Activated naive CD8-positive, alpha-beta T cell treated with anti-CD3 and anti-CD28 coated beads for 36 hours (primary cell): Measurements from ENCODE around the gene ARHGAP23. TPM values are rescaled to one million over a fixed set of nuclear protein-coding genes. Genes with fewer than 3 reads are reported as not detected.
A peak's percentile ranks its signal among the peaks of the same experiment; 100 is the strongest.

ENCODE experiments used
- DNase-seq: peaks from one replicate; pipeline ENCODE4 v3.0.0; 2021
- H3K27ac Mint-ChIP-seq: one replicate; pipeline ENCODE4 v1.8.0; 2022; ENCODE audit warnings: mild to moderate bottlenecking, moderate library complexity, mixed read lengths
- H3K27me3 Mint-ChIP-seq: one replicate; pipeline ENCODE4 v1.8.0; 2022; ENCODE audit warnings: mild to moderate bottlenecking, mixed read lengths
- H3K36me3 Mint-ChIP-seq: one replicate; pipeline ENCODE4 v1.8.0; 2021; ENCODE audit warnings: mild to moderate bottlenecking, mixed read lengths
- H3K4me1 Mint-ChIP-seq: one replicate; pipeline ENCODE4 v1.8.0; 2021; ENCODE audit warnings: mixed read lengths
- H3K4me3 Mint-ChIP-seq: one replicate; pipeline ENCODE4 v1.8.0; 2022; ENCODE audit warnings: mild to moderate bottlenecking, moderate library complexity, mixed read lengths
- H3K9me3 Mint-ChIP-seq: one replicate; pipeline ENCODE4 v1.8.0; 2022; ENCODE audit warnings: mixed read lengths
- total RNA-seq, 2 experiments: library from RNA; stranded (reverse); gene quantifications; one replicate each; pipeline ENCODE4 v1.2.3, GENCODE V29; 2021

ARHGAP23 gene
- total RNA-seq, 2 experiments from 2014 or later, result 0.08 to 0.66 TPM

- Mint-ChIP-seq H3K9me3 (no peaks in the 10 kb centered on the region), H3K4me1 (no peaks in the 10 kb centered on the region), H3K36me3 (no peaks in the 10 kb centered on the region), H3K27me3 (peaks cover 12% of the 10 kb centered on the region), H3K4me3 (no peak overlapping the region), H3K27ac (peak overlapping the region; percentile 21)
- no peak for DNase-seq
These were observed 115.3 kb downstream of the ARHGAP23 start for GRCh38 chr17:38543403-38544174.

GRCh38 chr17:38544175-38544838 is 116.0 kb downstream of the ARHGAP23 start:
- no peaks in the 10 kb centered on the region for H3K36me3 Mint-ChIP-seq
- no peaks in the 10 kb centered on the region for H3K4me1 Mint-ChIP-seq
- peaks cover 12% of the 10 kb centered on the region for H3K27me3 Mint-ChIP-seq
- no peak overlapping the region for H3K27ac Mint-ChIP-seq
- H3K4me3 Mint-ChIP-seq, result no peak overlapping the region
- H3K9me3 Mint-ChIP-seq, result no peaks in the 10 kb centered on the region
- no peak for DNase-seq

GRCh38 chr17:38544839-38545209 is 116.6 kb downstream of the ARHGAP23 start:
- H3K27ac Mint-ChIP-seq, result no peak overlapping the region
- H3K4me3 Mint-ChIP-seq, result no peak overlapping the region
- no peaks in the 10 kb centered on the region for H3K4me1 Mint-ChIP-seq
- H3K36me3 Mint-ChIP-seq, result no peaks in the 10 kb centered on the region
- H3K27me3 Mint-ChIP-seq, result peaks cover 12% of the 10 kb centered on the region
- DNase-seq, result no peak
- no peaks in the 10 kb centered on the region for H3K9me3 Mint-ChIP-seq

- no peaks in the 10 kb centered on the region for H3K36me3 Mint-ChIP-seq
- no peaks in the 10 kb centered on the region for H3K9me3 Mint-ChIP-seq
- no peak for DNase-seq
- no peaks in the 10 kb centered on the region for H3K4me1 Mint-ChIP-seq
- H3K27ac Mint-ChIP-seq, result no peak overlapping the region
- no peak overlapping the region for H3K4me3 Mint-ChIP-seq
- peaks cover 12% of the 10 kb centered on the region for H3K27me3 Mint-ChIP-seq
These were observed 117.4 kb downstream of the ARHGAP23 start for GRCh38 chr17:38545531-38546225.

- Mint-ChIP-seq H3K4me3 (no peak overlapping the region), H3K36me3 (no peaks in the 10 kb centered on the region), H3K9me3 (no peaks in the 10 kb centered on the region)
These were observed 118.1 kb downstream of the ARHGAP23 start for GRCh38 chr17:38546396-38546795.

GRCh38 chr17:38547444-38547843 is 119.2 kb downstream of the ARHGAP23 start:
- Mint-ChIP-seq H3K27me3 (peaks cover 8% of the 10 kb centered on the region), H3K4me3 (no peak overlapping the region), H3K36me3 (no peaks in the 10 kb centered on the region), H3K4me1 (no peaks in the 10 kb centered on the region), H3K9me3 (no peaks in the 10 kb centered on the region), H3K27ac (no peak overlapping the region)
- no peak for DNase-seq

More at GRCh38 chr17:38546396-38546795, 118.1 kb downstream of the ARHGAP23 start:
- DNase-seq, result no peak
- peaks cover 10% of the 10 kb centered on the region for H3K27me3 Mint-ChIP-seq
- H3K27ac Mint-ChIP-seq, result no peak overlapping the region
- no peaks in the 10 kb centered on the region for H3K4me1 Mint-ChIP-seq

GRCh38 chr17:38549285-38549684 is 121.0 kb downstream of the ARHGAP23 start:
- no peaks in the 10 kb centered on the region for H3K9me3 Mint-ChIP-seq
- peaks cover 11% of the 10 kb centered on the region for H3K27me3 Mint-ChIP-seq
- no peaks in the 10 kb centered on the region for H3K36me3 Mint-ChIP-seq
- no peak for DNase-seq
- H3K27ac Mint-ChIP-seq, result no peak overlapping the region
- no peak overlapping the region for H3K4me3 Mint-ChIP-seq
- no peaks in the 10 kb centered on the region for H3K4me1 Mint-ChIP-seq

- no peak for DNase-seq
- no peak overlapping the region for H3K4me3 Mint-ChIP-seq
- no peak overlapping the region for H3K27ac Mint-ChIP-seq
These were observed 122.4 kb downstream of the ARHGAP23 start for GRCh38 chr17:38550661-38551060.

GRCh38 chr17:38551121-38551520 is 122.9 kb downstream of the ARHGAP23 start:
- DNase-seq, result no peak
- no peaks in the 10 kb centered on the region for H3K36me3 Mint-ChIP-seq
- peaks cover 12% of the 10 kb centered on the region for H3K27me3 Mint-ChIP-seq
- no peak overlapping the region for H3K4me3 Mint-ChIP-seq
- H3K9me3 Mint-ChIP-seq, result no peaks in the 10 kb centered on the region
- no peak overlapping the region for H3K27ac Mint-ChIP-seq
- H3K4me1 Mint-ChIP-seq, result no peaks in the 10 kb centered on the region

More at GRCh38 chr17:38550661-38551060, 122.4 kb downstream of the ARHGAP23 start:
- no peaks in the 10 kb centered on the region for H3K36me3 Mint-ChIP-seq
- H3K4me1 Mint-ChIP-seq, result no peaks in the 10 kb centered on the region
- H3K9me3 Mint-ChIP-seq, result no peaks in the 10 kb centered on the region
- peaks cover 12% of the 10 kb centered on the region for H3K27me3 Mint-ChIP-seq

- no peak overlapping the region for H3K27ac Mint-ChIP-seq
- H3K27me3 Mint-ChIP-seq, result peaks cover 7% of the 10 kb centered on the region
- no peaks in the 10 kb centered on the region for H3K4me1 Mint-ChIP-seq
- no peak overlapping the region for H3K4me3 Mint-ChIP-seq
- no peaks in the 10 kb centered on the region for H3K9me3 Mint-ChIP-seq
- no peak for DNase-seq
- no peaks in the 10 kb centered on the region for H3K36me3 Mint-ChIP-seq
These were observed 124.1 kb downstream of the ARHGAP23 start for GRCh38 chr17:38552343-38552742.

GRCh38 chr17:38554430-38555350 is 126.4 kb downstream of the ARHGAP23 start:
- Mint-ChIP-seq H3K27me3 (peaks cover 16% of the 10 kb centered on the region), H3K4me1 (peaks cover 11% of the 10 kb centered on the region), H3K9me3 (no peaks in the 10 kb centered on the region), H3K27ac (no peak overlapping the region), H3K4me3 (no peak overlapping the region), H3K36me3 (no peaks in the 10 kb centered on the region)
- DNase-seq, result no peak

- peaks cover 32% of the 10 kb centered on the region for H3K27me3 Mint-ChIP-seq
- DNase-seq, result no peak
- no peaks in the 10 kb centered on the region for H3K36me3 Mint-ChIP-seq
- no peak overlapping the region for H3K27ac Mint-ChIP-seq
- no peak overlapping the region for H3K4me3 Mint-ChIP-seq
- H3K4me1 Mint-ChIP-seq, result peaks cover 19% of the 10 kb centered on the region
- no peaks in the 10 kb centered on the region for H3K9me3 Mint-ChIP-seq
These were observed 128.0 kb downstream of the ARHGAP23 start for GRCh38 chr17:38556239-38556638.

GRCh38 chr17:38557396-38557795 is 129.1 kb downstream of the ARHGAP23 start:
- Mint-ChIP-seq H3K4me1 (peaks cover 19% of the 10 kb centered on the region), H3K9me3 (no peaks in the 10 kb centered on the region), H3K4me3 (no peak overlapping the region), H3K36me3 (no peaks in the 10 kb centered on the region), H3K27ac (no peak overlapping the region), H3K27me3 (peaks cover 38% of the 10 kb centered on the region)
- DNase-seq, result no peak

GRCh38 chr17:38557836-38558727 is 129.8 kb downstream of the ARHGAP23 start:
- peaks cover 44% of the 10 kb centered on the region for H3K27me3 Mint-ChIP-seq

More at GRCh38 chr17:38557836-38558727, 129.8 kb downstream of the ARHGAP23 start:
- H3K4me3 Mint-ChIP-seq, result peak overlapping the region; percentile 73
- no peaks in the 10 kb centered on the region for H3K9me3 Mint-ChIP-seq
- peaks cover 19% of the 10 kb centered on the region for H3K4me1 Mint-ChIP-seq
- no peak overlapping the region for H3K27ac Mint-ChIP-seq
- H3K36me3 Mint-ChIP-seq, result no peaks in the 10 kb centered on the region
- peak; percentile 93 for DNase-seq
